Duodenal mucosa (tissue), 2 donors: Measurements from ENCODE around the gene PRTN3.

ENCODE experiments used
- H3K27ac ChIP-seq: one replicate; pipeline ENCODE4 v1.7.0; 2013; ENCODE audit warnings: low read depth, low read length
- H3K27me3 ChIP-seq, 2 donors: one replicate each; pipeline ENCODE4 v1.7.0; 2013; ENCODE audit warnings: low read length in 2 of 2, control low read depth in 1 of 2; ENCODE audit not compliant: insufficient read depth in 2 of 2, control insufficient read depth in 1 of 2
- H3K36me3 ChIP-seq, 2 donors: one replicate each; pipeline ENCODE4 v1.7.0; 2013; ENCODE audit warnings: low read length in 2 of 2, control low read depth in 1 of 2; ENCODE audit not compliant: insufficient read depth in 2 of 2, control insufficient read depth in 1 of 2
- H3K4me1 ChIP-seq, 2 donors: one replicate each; pipeline ENCODE4 v1.7.0; 2013; ENCODE audit warnings: low read length in 2 of 2, control low read depth in 1 of 2; ENCODE audit not compliant: insufficient read depth in 2 of 2, control insufficient read depth in 1 of 2
- H3K4me3 ChIP-seq, 2 donors: one replicate each; pipeline ENCODE4 v1.7.0; 2013; ENCODE audit warnings: low read length in 2 of 2, low read depth in 1 of 2
- H3K9ac ChIP-seq, 2 donors: one replicate each; pipeline ENCODE4 v1.7.0; 2013; ENCODE audit warnings: low read length in 2 of 2, low read depth in 1 of 2
- H3K9me3 ChIP-seq, 2 donors: one replicate each; pipeline ENCODE4 v1.7.0; 2013; ENCODE audit warnings: low read length in 2 of 2, control low read depth in 1 of 2; ENCODE audit not compliant: control insufficient read depth in 1 of 2

The PRTN3 gene

DNA sequence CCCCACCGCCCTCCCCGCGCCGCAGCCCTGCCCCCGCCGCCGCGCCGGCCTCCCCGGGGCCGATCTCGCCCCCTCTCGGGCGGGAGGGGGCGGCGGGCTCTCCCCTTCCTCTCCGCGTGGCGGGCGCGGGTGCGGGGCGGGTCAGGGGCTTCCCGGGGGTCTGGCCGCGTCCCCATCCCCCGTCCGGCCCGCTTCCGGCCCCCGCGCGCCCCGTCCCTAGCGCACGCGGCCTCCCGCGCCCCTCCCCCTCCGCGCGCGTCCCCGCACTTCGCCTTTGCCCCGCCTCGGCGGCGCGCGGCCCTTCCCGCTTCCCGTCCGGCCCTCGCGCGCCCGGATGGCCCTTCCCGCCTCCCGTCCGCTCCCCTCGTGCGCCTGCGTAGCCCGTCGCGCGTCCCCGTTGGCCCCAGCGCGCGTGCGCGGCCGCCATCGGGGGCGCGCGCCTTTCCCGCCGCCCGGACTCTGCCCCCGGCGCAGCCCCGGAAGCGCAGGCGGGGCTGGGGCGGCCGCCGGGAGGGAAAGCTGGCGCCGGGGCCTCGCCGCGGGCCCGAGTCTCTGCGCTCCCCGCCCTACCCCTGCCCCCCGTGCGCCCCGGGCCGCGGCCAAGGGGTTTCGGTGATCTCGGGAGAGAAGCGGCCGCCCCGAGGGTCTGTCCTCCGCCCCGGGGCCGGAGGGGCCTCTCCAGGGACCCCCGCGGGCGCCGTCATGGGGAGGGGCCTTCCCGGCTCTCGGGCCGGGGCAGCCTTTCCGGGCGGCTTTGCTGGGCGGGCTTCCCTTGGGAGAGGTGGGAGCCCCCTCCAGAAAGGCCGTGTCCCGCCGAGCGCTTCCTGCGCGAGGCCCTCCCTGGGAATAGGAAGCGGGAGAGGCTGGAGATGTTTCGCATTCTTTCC is 43.0 kb upstream of the PRTN3 start:
- peaks cover 35 to 50% of the 10 kb centered on the region in 2 donors for H3K4me1 ChIP-seq

GRCh38 chr19:798415-799075 is 42.3 kb upstream of the PRTN3 start:
- H3K4me1 ChIP-seq = peaks cover 35 to 57% of the 10 kb centered on the region in 2 donors
- H3K36me3 ChIP-seq = peaks cover 2 to 21% of the 10 kb centered on the region in 2 donors
- peak overlapping the region; percentile 80 to 88 for H3K9ac ChIP-seq
- H3K9me3 ChIP-seq = no peaks in the 10 kb centered on the region
- H3K27ac ChIP-seq = peak overlapping the region; percentile 73
- no peaks in the 10 kb centered on the region for H3K27me3 ChIP-seq
- peak overlapping the region; percentile 86 to 90 for H3K4me3 ChIP-seq

More for the DNA sequence above, 43.0 kb upstream of the PRTN3 start:
- peak overlapping the region; percentile 86 to 90 for H3K4me3 ChIP-seq
- H3K27ac ChIP-seq = peak overlapping the region; percentile 95
- H3K9ac ChIP-seq = peak overlapping the region; percentile 80 to 88
- H3K27me3 ChIP-seq = no peaks in the 10 kb centered on the region
- peaks cover 0 to 14% of the 10 kb centered on the region in 2 donors for H3K36me3 ChIP-seq
- no peaks in the 10 kb centered on the region for H3K9me3 ChIP-seq

GRCh38 chr19:799076-799881 is 41.5 kb upstream of the PRTN3 start:
- Histone ChIP-seq H3K27me3 (no peaks in the 10 kb centered on the region), H3K9me3 (no peaks in the 10 kb centered on the region), H3K36me3 (peaks cover 9 to 29% of the 10 kb centered on the region in 2 donors), H3K9ac (peak overlapping the region; percentile 80 to 88), H3K27ac (peak overlapping the region; percentile 58), H3K4me3 (peak overlapping the region; percentile 86 to 90), H3K4me1 (peaks cover 35 to 57% of the 10 kb centered on the region in 2 donors)

DNA sequence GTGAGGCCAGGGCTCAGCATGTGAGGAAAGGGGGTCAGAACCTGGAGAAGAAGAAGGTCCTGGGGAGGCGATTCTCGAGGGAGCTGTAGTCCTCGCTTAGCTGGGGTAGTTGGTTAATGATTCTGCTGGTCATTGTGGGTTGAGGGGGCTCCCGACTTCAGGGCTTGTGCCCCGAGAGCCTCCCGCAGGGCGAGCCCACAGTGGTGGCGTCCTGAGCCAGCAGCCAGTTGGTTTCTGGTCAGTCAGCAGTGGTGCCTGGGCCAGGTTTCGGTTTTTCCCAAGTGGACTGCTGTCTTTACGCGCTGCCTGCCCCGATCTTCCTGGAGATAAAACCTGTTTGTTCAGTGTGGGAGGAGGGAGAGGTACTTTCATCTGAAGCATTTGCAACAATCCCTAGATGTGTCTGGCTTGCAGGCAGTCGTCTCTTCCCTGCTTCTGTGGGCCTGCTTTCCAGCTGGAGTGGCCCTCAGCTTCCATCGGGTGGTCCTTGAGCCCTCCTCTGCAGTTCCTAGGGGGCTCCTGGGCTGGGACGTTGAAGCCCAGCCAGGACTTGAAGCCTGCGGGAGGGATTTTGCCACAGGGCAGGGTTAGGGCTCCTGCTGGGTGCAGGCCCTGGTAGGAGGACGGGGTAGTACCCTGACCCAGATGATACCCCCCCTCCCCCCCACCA is 40.3 kb upstream of the PRTN3 start:
- Histone ChIP-seq H3K27me3 (no peaks in the 10 kb centered on the region), H3K27ac (no peak overlapping the region), H3K9me3 (no peaks in the 10 kb centered on the region), H3K9ac (peak overlapping the region; percentile 11 to 30), H3K4me1 (peaks cover 35 to 57% of the 10 kb centered on the region in 2 donors), H3K4me3 (peak overlapping the region; percentile 60 to 66), H3K36me3 (peaks cover 21 to 41% of the 10 kb centered on the region in 2 donors)

DNA sequence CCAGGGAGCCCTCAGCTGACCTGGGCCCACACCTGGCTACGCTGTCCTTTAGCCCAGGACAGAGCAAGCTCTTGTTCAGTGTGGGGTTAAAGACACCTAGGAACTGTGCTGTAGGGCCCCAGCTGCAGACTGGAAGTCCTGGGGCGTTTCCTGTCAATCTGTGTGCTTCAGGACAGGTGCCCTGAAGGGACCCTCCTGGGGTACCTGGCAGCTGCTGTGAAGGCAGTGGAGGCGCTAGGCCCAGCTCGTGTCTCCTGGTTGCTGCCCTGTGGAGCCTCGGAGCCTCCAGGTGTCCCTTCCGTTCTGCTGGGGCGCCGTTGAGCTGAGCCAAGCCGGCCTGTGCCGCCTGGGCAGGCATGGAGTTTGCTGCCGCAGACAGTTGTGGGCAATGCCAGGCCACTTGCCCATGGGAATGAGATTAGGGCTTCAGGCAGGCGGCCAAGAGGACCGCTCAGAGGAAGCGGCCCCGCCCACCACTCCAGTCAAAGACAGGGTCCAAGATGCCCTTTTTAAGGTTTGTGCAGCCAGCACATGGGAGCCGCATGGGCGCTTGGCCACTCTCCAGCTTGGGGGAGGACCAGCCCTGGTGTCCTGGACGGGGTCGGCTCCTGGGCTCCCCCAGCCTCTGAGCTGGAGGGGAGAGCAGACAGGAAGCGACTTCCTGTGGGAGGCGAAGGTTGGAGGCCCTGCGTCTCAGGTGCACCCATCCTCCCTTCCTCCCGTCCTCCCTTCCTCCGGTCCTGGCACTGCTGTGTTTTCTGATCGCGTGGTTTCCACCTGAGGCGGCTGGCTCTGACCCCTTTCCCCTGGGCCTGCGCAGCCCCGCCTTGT is 39.6 kb upstream of the PRTN3 start:
- Histone ChIP-seq H3K36me3 (peaks cover 23 to 44% of the 10 kb centered on the region in 2 donors), H3K9ac (peak overlapping the region in 1 of 2 donors; percentile 16), H3K27ac (no peak overlapping the region)

DNA sequence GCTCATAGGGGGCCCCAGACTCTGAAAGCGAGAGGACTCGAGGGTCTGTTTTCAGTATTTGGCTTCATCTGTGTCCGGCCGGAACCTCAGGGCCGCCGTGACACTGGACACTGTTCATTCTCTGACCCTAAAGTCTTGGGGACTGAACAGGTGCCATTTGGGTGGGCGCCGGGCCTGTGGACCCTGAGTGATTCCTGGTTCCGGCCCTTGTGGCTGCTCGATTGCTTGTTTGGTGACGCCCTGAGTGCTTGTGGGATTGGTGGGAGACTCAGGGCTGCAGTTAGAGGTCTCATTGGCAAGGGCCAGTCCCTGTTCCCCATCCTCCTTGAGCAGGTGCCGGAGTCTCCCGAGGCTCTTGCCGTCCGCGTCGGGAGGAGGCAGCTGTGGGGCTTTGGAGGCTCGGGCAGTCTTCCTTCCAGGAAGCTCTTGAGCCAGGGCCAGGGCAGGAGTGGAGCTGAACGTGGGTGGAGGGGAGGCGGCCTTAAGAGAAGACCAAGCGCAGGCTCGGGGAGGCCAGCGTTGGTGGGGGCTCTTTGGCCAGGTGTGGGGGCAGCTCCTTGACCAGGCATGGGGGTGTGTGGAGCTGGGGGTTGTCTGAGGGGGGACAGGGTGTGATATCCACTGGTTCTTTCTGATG is 38.8 kb upstream of the PRTN3 start:
- Histone ChIP-seq H3K27ac (no peak overlapping the region), H3K9me3 (no peaks in the 10 kb centered on the region), H3K9ac (peak overlapping the region in 1 of 2 donors; percentile 16), H3K4me1 (peaks cover 35 to 52% of the 10 kb centered on the region in 2 donors), H3K4me3 (peak overlapping the region; percentile 46 to 66), H3K36me3 (peaks cover 24 to 51% of the 10 kb centered on the region in 2 donors), H3K27me3 (no peaks in the 10 kb centered on the region)

More for the DNA sequence above, 39.6 kb upstream of the PRTN3 start:
- H3K27me3 ChIP-seq = no peaks in the 10 kb centered on the region
- no peaks in the 10 kb centered on the region for H3K9me3 ChIP-seq
- peaks cover 35 to 53% of the 10 kb centered on the region in 2 donors for H3K4me1 ChIP-seq
- H3K4me3 ChIP-seq = peak overlapping the region; percentile 60 to 66

- H3K36me3 ChIP-seq = peaks cover 30 to 58% of the 10 kb centered on the region in 2 donors
- peak overlapping the region in 1 of 2 donors; percentile 46 for H3K4me3 ChIP-seq
- H3K9me3 ChIP-seq = no peaks in the 10 kb centered on the region
- H3K27me3 ChIP-seq = no peaks in the 10 kb centered on the region
- H3K4me1 ChIP-seq = peaks cover 35 to 52% of the 10 kb centered on the region in 2 donors
- no peak overlapping the region for H3K9ac ChIP-seq
- H3K27ac ChIP-seq = no peak overlapping the region
Observed at GRCh38 chr19:802498-803098, 38.2 kb upstream of the PRTN3 start.

GRCh38 chr19:803099-803561 is 37.7 kb upstream of the PRTN3 start:
- Histone ChIP-seq H3K27ac (no peak overlapping the region), H3K36me3 (peaks cover 34 to 63% of the 10 kb centered on the region in 2 donors), H3K27me3 (no peaks in the 10 kb centered on the region), H3K9ac (no peak overlapping the region), H3K4me1 (peaks cover 35 to 52% of the 10 kb centered on the region in 2 donors), H3K4me3 (no peak overlapping the region), H3K9me3 (no peaks in the 10 kb centered on the region)
